ENCODE measurements around the gene BLOC1S6.
"Not testable (repeated sequence)": the region's sequence is repeated elsewhere in the genome, so short reads cannot be mapped to it uniquely, and the experiment has no call there.

Gene BLOC1S6

DNA sequence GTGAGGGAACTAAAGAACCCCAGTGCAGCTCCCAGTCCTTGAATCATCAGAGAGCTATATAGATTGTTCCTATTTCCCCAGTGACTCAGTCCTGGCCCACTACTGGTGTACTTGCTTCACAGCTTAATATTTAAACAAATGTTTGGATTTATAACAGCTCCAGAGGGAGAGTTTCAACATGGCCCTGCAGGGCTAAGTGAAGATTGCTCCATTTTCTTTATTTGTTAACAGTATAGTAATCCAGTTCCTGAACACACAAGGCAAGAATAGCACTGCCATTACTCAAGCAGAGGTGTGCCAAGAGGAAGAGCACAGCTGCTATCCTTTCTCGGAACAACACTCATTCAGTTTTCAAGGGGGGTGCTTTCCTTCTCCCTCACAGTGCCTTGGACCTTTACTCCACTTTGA is 54.2 kb downstream of the BLOC1S6 start:
- peak; percentile 91 for DNase-seq (ENCODE audit: low read depth)

- DNase-seq (ENCODE audit: low read depth), result peak; percentile 85
Measured at GRCh38 chr15:45641999-45642932, 55.1 kb downstream of the BLOC1S6 start.

DNA sequence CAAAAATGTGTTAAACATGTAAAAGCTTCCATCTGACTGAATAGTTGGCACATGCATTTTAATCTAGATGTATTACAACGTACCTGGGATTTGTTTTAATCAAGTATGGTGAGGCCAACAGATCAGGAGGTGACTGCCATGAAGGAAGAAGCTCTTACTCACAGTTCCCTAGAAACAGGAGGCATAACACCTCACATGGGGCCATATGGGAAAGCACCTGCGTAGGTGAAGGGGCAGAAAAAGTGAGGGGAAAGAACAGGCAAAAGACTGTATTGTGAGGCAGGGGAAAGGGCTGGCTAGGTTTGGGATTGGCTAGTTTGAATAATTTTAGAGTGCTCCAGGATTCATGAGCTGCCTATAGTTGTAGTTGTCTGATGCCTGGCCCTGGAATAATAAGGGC is 57.3 kb downstream of the BLOC1S6 start:
- DNase-seq (ENCODE audit: low read depth), result no peak

GRCh38 chr15:45645026-45645980 is 58.1 kb downstream of the BLOC1S6 start:
- DNase-seq (ENCODE audit: low read depth), result peak; percentile 66

- DNase-seq (ENCODE audit: low read depth), result no peak
Measured at GRCh38 chr15:45646220-45646619, 59.0 kb downstream of the BLOC1S6 start.

DNA sequence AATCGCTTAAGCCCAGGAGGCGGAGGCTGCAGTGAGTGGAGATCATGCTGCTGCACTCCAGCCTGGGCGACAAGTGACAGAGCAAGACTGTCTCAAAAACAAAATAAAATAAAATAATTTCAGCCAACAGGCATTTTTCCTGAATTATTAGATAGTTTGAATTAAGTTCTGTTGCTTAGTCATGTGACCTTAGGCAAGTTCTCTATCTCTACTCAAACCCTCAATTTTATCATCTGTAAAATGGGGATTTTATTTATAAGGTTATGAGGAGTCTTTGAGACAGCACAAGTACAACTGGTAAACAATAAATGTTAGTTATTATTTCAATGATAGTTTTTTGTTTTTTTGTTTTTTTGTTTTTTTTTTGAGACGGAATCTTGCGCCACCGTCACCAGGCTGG is 60.6 kb downstream of the BLOC1S6 start:
- DNase-seq (ENCODE audit: low read depth), result no peak

GRCh38 chr15:45648521-45649200 is 61.5 kb downstream of the BLOC1S6 start:
- no peak for DNase-seq (ENCODE audit: low read depth)

- not testable (repeated sequence) for DNase-seq (ENCODE audit: low read depth)
Measured at GRCh38 chr15:45650007-45650406, 62.8 kb downstream of the BLOC1S6 start.

- no peak for DNase-seq (ENCODE audit: low read depth)
Measured at GRCh38 chr15:45650889-45651525, 63.8 kb downstream of the BLOC1S6 start.

- DNase-seq (ENCODE audit: low read depth), result no peak
Measured at GRCh38 chr15:45653702-45654424, 66.7 kb downstream of the BLOC1S6 start.

GRCh38 chr15:45654749-45655148 is 67.6 kb downstream of the BLOC1S6 start:
- no peak for DNase-seq (ENCODE audit: low read depth)

GRCh38 chr15:45657254-45657653 is 70.1 kb downstream of the BLOC1S6 start:
- no peak for DNase-seq (ENCODE audit: low read depth)

DNA sequence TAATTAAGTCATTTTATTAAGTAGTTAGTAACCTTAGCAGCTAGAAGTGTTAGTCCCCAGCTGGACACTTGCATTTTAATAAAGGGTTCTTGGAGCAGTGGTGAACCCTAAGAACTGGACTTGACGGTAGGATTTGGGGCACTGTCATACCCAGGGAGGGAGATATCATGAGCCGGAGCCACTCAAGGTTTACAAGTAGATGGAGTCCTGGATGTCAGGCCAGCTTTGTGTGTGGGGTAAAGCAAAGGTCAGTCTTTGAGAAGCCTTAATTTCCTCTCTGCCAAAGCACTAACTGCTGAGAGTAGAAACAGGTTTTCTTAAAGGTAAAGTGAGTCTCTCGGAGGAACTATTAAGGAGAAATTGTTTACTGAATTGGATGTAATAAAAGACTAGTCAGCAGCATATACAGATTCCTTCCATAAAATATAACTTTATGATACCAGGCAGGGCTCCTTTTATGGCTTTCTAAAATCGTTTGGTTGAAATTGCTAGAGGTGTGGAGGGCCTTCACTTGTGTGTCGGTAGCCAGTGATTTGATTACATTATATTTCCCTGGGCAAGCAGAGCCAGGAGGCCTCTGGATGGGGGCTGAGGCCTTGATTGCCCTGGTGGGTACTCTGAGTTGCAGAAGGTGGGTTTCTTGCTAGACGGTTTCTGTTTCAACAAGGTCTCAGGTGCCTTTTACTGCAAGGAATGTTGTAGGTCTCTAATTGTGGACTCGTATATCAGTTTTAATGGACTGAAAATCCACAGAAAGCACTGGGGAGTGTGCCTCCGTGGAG is 70.8 kb downstream of the BLOC1S6 start:
- DNase-seq (ENCODE audit: low read depth), result no peak

Data from GM04503 (cell line).